H9 (cell line): ENCODE data around the gene TM9SF2. TPM values are rescaled to one million over a fixed set of nuclear protein-coding genes. Genes with fewer than 3 reads are reported as not detected.

Source experiments
- DNase-seq: peaks from one replicate; pipeline ENCODE4 v3.0.0-alpha.2; 2017
- H2AFZ ChIP-seq: one replicate; pipeline ENCODE4 v1.6.1; 2013; ENCODE audit warnings: mild to moderate bottlenecking, low read length, control low read depth, moderate library complexity
- H2AK5ac ChIP-seq: 2 replicates; pipeline ENCODE4 v1.6.1; 2013; ENCODE audit warnings: low read length, control low read depth, mixed read lengths; ENCODE audit not compliant: insufficient read length
- H2BK120ac ChIP-seq: one replicate; pipeline ENCODE4 v1.6.1; 2013; ENCODE audit warnings: low read depth, mild to moderate bottlenecking, low read length, control low read depth, inconsistent platforms; ENCODE audit not compliant: poor library complexity, severe bottlenecking
- H2BK12ac ChIP-seq: 2 replicates; pipeline ENCODE4 v1.6.1; 2013; ENCODE audit warnings: low read length, control low read depth, mixed read lengths, low read depth; ENCODE audit not compliant: insufficient read length
- H2BK15ac ChIP-seq: 2 replicates; pipeline ENCODE4 v1.6.1; 2013; ENCODE audit warnings: low read depth, low read length, control low read depth
- H2BK20ac ChIP-seq: one replicate; pipeline ENCODE4 v1.6.1; 2013; ENCODE audit warnings: low read depth, mild to moderate bottlenecking, low read length, control low read depth, inconsistent platforms; ENCODE audit not compliant: poor library complexity, severe bottlenecking
- H2BK5ac ChIP-seq: 2 replicates; pipeline ENCODE4 v1.6.1; 2013; ENCODE audit warnings: low read length, control low read depth, mixed read lengths; ENCODE audit not compliant: insufficient read length
- H3K14ac ChIP-seq: 2 replicates; pipeline ENCODE4 v1.6.1; 2013; ENCODE audit warnings: low read length, control low read depth; ENCODE audit not compliant: insufficient read depth
- H3K18ac ChIP-seq: 2 replicates; pipeline ENCODE4 v1.6.1; 2013; ENCODE audit warnings: low read depth, mild to moderate bottlenecking, mixed read lengths, low read length, control low read depth; ENCODE audit not compliant: insufficient read length
- H3K23ac ChIP-seq: 2 replicates; pipeline ENCODE4 v1.6.1; 2013; ENCODE audit warnings: low read length, control low read depth, mixed read lengths, low read depth; ENCODE audit not compliant: insufficient read length
- H3K23me2 ChIP-seq: 2 replicates; pipeline ENCODE4 v1.6.1; 2013; ENCODE audit warnings: low read depth, mild to moderate bottlenecking, mixed read lengths, low read length, control low read depth; ENCODE audit not compliant: insufficient read length, poor library complexity, severe bottlenecking
- H3K27ac ChIP-seq: 2 replicates; pipeline ENCODE4 v1.5.1; 2013; ENCODE audit warnings: low read length, control low read depth, mixed read lengths, low read depth; ENCODE audit not compliant: insufficient read length
- H3K27me3 ChIP-seq: 2 replicates; pipeline ENCODE4 v1.6.1; 2013; ENCODE audit warnings: low read length, control low read depth, inconsistent platforms; ENCODE audit not compliant: insufficient read depth
- H3K4ac ChIP-seq: 2 replicates; pipeline ENCODE4 v1.6.1; 2013; ENCODE audit warnings: low read depth, mild to moderate bottlenecking, control low read depth, inconsistent platforms, low read length, moderate library complexity
- H3K4me1 ChIP-seq: 2 replicates; pipeline ENCODE4 v1.6.1; 2013; ENCODE audit warnings: low read length, control low read depth, inconsistent platforms; ENCODE audit not compliant: insufficient read depth
- H3K4me2 ChIP-seq: 2 replicates; pipeline ENCODE4 v1.6.1; 2013; ENCODE audit warnings: low read length, control low read depth, mixed read lengths; ENCODE audit not compliant: insufficient read length, insufficient read depth
- H3K56ac ChIP-seq: 2 replicates; pipeline ENCODE4 v1.6.1; 2013; ENCODE audit warnings: low read depth, mild to moderate bottlenecking, mixed read lengths, low read length, control low read depth; ENCODE audit not compliant: insufficient read length
- H3K79me1 ChIP-seq: 2 replicates; pipeline ENCODE4 v1.6.1; 2013; ENCODE audit warnings: low read depth, mild to moderate bottlenecking, moderate library complexity, low read length, control low read depth, inconsistent platforms; ENCODE audit not compliant: insufficient read depth, poor library complexity, severe bottlenecking
- H3K79me2 ChIP-seq: 2 replicates; pipeline ENCODE4 v1.6.1; 2013; ENCODE audit warnings: low read length, control low read depth, inconsistent platforms; ENCODE audit not compliant: insufficient read depth
- H3K9ac ChIP-seq: 2 replicates; pipeline ENCODE4 v1.6.1; 2013; ENCODE audit warnings: low read length, control low read depth, mixed read lengths; ENCODE audit not compliant: insufficient read length; ENCODE audit errors: extremely low read depth
- H3K9me3 ChIP-seq: one replicate; pipeline ENCODE4 v1.6.1; 2013; ENCODE audit warnings: low read depth, low read length, inconsistent platforms; ENCODE audit not compliant: control insufficient read depth
- H3T11ph ChIP-seq: one replicate; pipeline ENCODE4 v1.6.1; 2013; ENCODE audit warnings: mild to moderate bottlenecking, low read length, control low read depth, inconsistent platforms
- H4K20me1 ChIP-seq: one replicate; pipeline ENCODE4 v1.6.1; 2013; ENCODE audit not compliant: control insufficient read depth, insufficient read length, insufficient read depth
- H4K5ac ChIP-seq: 2 replicates; pipeline ENCODE4 v1.6.1; 2013; ENCODE audit warnings: low read depth, mild to moderate bottlenecking, mixed read lengths, low read length, control low read depth; ENCODE audit not compliant: insufficient read length
- H4K8ac ChIP-seq: replicated peaks from 2 replicates; pipeline ENCODE4 v1.6.1; 2013; ENCODE audit warnings: low read length, control low read depth, mixed read lengths, low read depth; ENCODE audit not compliant: insufficient read length
- H4K91ac ChIP-seq: 2 replicates; pipeline ENCODE4 v1.6.1; 2013; ENCODE audit warnings: low read depth, mild to moderate bottlenecking, moderate library complexity, mixed read lengths, low read length, control low read depth; ENCODE audit not compliant: insufficient read length
- H3K27ac Mint-ChIP-seq, 3 experiments: 2 replicates in 2 of 3; 3 replicates in 1 of 3; pipeline ENCODE4 v1.8.0; 2020 to 2021; ENCODE audit warnings: mixed read lengths in 3 of 3, mild to moderate bottlenecking in 1 of 3, moderate library complexity in 1 of 3
- H3K27me3 Mint-ChIP-seq: 2 replicates; pipeline ENCODE4 v1.8.0; 2021; ENCODE audit warnings: low read depth, mild to moderate bottlenecking, moderate library complexity, mixed read lengths
- H3K36me3 Mint-ChIP-seq, 3 experiments: 2 replicates in 2 of 3; 3 replicates in 1 of 3; pipeline ENCODE4 v1.8.0; 2020 to 2021; ENCODE audit warnings: low read depth in 3 of 3, mixed read lengths in 3 of 3; ENCODE audit not compliant: insufficient read depth in 1 of 3
- H3K4me1 Mint-ChIP-seq, 2 experiments: 2 replicates each; pipeline ENCODE4 v1.8.0; 2020; ENCODE audit warnings: mixed read lengths in 2 of 2
- H3K4me3 Mint-ChIP-seq, 2 experiments: 2 replicates in 1 of 2; 3 replicates in 1 of 2; pipeline ENCODE4 v1.8.0; 2020 to 2021; ENCODE audit warnings: mild to moderate bottlenecking in 2 of 2, mixed read lengths in 2 of 2, moderate library complexity in 1 of 2
- H3K9me3 Mint-ChIP-seq, 2 experiments: 2 replicates in 1 of 2; 3 replicates in 1 of 2; pipeline ENCODE4 v1.8.0; 2020; ENCODE audit warnings: mild to moderate bottlenecking in 2 of 2, mixed read lengths in 2 of 2, moderate library complexity in 1 of 2
- CTCF ChIP-seq: fragments of 200-600 bp; sonication (generic); conservative IDR thresholded peaks from 3 replicates; pipeline ENCODE4 v1.8.0; 2021; ENCODE audit warnings: antibody characterized with exemption, mild to moderate bottlenecking
- WGBS: extraction: QIAGEN DNeasy Blood & Tissue Kit; methylation state at CpG from one replicate; pipeline ENCODE4 v1.1.7; 2013; ENCODE audit warnings: missing lambda C conversion rate, low lambda C conversion rate, mixed read lengths; ENCODE audit not compliant: insufficient read length; ENCODE audit errors: extremely low coverage; 5-methylcytosine and 5-hydroxymethylcytosine counted together
- total RNA-seq: library from RNA; stranded (reverse); gene quantifications from 2 replicates; pipeline ENCODE4 v1.2.1, GENCODE V29; 2021

The TM9SF2 gene
- total RNA-seq, 1 experiment from 2014 or later, result 86.1 TPM

- Histone ChIP-seq H3K27ac (no peak overlapping the region), H3K79me2 (no peaks in the 10 kb centered on the region), H3K4me1 (no peaks in the 10 kb centered on the region; the same call in 1 of the 2 replicates), H3K9ac (no peak overlapping the region), H3K18ac (no peak overlapping the region), H3K27me3 (no peaks in the 10 kb centered on the region), H2BK120ac (no peak overlapping the region), H2BK15ac (no peak overlapping the region), H4K8ac (no peak overlapping the region), H3K4ac (no peak overlapping the region), H2BK20ac (no peak overlapping the region), H2AK5ac (no peak overlapping the region), H3K23me2 (no peaks in the 10 kb centered on the region), H2BK12ac (no peak overlapping the region), H3K9me3 (no peaks in the 10 kb centered on the region), H3K23ac (no peak overlapping the region), H4K20me1 (no peaks in the 10 kb centered on the region), H4K91ac (no peak overlapping the region), H2AFZ (no peak overlapping the region), H3K4me2 (no peak overlapping the region), H4K5ac (no peak overlapping the region), H3K79me1 (no peaks in the 10 kb centered on the region), H3K56ac (no peak overlapping the region), H3K14ac (no peak overlapping the region), H2BK5ac (no peak overlapping the region), H3T11ph (no peak overlapping the region)
- Mint-ChIP-seq H3K36me3 (no peaks in the 10 kb centered on the region; a peak in 1 of 7 replicates), H3K27me3 (peaks cover 8% of the 10 kb centered on the region; the same call in 1 of the 2 replicates), H3K4me1 (peaks cover 13 to 15% of the 10 kb centered on the region in 2 experiments), H3K4me3 (no peak overlapping the region), H3K27ac (peak overlapping the region in 1 of 3 experiments; percentile 6; a peak in 1 of 7 replicates), H3K9me3 (no peaks in the 10 kb centered on the region)
- TF ChIP-seq CTCF, result no peak
- DNase-seq, result no peak
- no CpG with 5 or more reads among the region's 2 CpGs for WGBS
Measured at GRCh38 chr13:99469041-99469440, 32.2 kb upstream of the TM9SF2 start.
